HG02678 (cell line): ENCODE measurements around the gene GATD1.

Experiments
- ATAC-seq: cut with Tn5 transposase; IDR thresholded peaks from one replicate; pipeline ENCODE4 v1.9.1; 2021; ENCODE audit warnings: mild to moderate bottlenecking, moderate library complexity; ENCODE audit not compliant: unreplicated experiment

The GATD1 gene

DNA sequence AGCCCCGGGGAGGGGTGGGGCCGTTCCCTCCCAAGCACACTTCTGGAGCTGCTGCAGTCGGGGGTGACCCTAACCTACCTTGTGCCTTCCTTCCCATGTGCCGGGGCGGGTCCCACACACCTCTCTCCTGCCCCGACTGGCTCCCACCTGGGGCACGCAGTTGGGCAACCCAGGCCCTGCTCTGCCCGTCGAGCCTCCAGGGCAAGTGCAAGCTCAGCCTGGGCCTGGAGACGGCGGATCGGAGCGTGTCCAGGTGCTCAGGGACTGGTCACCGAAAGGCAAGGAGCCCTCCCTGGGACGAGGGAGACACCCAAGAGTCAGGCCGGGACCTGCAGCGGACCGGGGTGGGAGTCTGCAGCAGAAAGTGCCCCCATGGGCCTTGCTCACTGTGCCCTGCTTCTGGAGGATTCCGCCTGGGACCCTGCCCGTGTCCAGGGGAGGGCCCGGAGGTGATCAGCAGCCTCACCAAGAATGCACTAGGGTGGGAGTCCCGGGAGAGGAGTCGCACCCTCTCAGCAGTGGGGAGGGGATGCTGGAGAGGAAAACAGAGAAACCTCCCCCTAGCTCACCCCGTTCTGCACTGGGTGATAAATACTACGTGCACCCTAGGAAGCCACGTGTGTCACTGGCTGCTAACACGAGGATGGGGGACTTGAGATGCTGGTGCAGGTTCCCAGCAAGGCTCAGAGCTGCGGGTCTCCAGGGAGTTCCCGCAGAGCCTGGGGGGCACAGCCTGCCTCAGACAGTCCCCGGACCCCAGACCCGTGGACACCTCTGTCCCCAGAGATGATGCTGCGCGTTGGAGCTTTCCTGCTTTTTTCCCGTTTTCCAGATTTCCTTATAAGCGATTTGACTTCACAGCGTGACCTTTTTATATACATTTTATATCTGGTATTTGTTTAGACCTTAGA is 5.2 kb upstream of the GATD1 start:
- no peak for ATAC-seq

DNA sequence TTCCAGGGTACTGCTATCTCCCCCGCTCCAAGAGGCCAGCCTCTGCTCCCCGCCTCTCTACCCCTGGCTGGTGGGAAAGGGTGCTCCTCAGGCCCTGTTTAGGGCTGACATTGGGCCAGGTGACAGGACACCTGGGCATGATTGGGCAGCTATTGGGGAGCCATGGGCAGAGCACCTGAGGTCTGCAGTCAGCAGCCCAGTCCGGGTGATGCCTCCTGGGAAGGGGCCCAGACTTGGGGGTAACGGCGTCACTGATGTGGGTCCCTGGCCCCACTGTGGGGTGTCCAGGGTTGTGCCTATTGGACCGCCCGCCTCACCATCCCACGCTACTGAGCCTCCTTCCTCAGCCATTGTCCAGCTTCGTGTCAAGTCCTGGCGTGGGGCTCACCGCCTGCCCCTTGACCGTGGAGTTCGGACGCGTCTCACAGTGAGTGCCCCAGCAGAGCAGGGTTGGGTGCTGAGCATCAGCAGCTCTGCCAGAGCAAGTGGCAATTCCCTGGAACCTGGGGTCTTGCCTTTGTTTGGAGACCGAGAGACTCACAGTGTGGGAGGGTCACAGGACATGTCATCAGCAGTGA is 2.8 kb upstream of the GATD1 start:
- no peak for ATAC-seq

DNA sequence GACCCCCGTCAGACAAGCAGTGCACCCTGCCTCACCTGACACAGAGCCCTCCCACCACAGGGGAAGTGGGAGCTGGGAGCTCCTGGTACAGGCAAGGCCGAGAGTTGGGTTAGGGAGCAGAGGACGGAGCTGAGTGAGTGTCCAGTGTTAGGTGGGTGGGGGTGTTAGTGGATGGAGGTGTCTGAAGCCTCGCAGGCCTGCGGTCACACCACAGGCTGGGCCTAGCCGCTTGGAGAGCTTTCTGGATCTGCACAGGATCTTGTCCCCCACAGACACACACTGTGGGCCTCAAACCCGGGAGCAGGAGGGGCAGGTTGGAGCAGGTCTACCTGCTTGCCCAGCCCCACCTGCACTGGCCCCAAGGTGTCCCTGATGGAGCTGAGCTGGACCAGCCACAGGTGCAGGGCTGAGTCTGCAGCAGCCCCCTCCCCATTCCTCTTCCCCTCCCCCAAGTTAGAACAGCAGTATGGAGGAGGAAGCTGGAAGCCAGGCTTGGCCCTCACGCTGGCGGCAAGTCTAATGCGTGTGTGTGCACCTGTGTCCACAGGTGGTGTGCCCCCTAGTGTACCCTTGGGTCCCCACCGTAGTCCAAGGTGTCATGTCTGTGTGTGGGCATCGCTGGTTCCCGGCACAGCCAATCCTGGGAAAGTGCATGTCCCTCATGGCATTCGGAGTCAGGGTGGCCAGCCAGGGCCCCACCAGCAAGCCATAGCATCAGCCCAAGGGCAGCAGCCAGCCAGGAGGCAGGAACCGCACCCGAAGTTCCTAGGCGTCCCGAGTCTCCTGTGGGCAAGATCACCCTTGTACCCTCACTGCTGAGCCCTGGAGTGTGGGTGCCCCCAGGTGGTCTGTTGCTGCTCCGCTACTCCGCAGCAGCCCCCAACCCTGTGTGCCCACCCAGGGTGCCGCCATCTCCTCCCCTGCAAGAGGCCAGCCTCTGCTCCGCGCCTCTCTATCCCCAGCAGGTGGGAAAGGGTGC is 2.0 kb upstream of the GATD1 start:
- no peak for ATAC-seq

DNA sequence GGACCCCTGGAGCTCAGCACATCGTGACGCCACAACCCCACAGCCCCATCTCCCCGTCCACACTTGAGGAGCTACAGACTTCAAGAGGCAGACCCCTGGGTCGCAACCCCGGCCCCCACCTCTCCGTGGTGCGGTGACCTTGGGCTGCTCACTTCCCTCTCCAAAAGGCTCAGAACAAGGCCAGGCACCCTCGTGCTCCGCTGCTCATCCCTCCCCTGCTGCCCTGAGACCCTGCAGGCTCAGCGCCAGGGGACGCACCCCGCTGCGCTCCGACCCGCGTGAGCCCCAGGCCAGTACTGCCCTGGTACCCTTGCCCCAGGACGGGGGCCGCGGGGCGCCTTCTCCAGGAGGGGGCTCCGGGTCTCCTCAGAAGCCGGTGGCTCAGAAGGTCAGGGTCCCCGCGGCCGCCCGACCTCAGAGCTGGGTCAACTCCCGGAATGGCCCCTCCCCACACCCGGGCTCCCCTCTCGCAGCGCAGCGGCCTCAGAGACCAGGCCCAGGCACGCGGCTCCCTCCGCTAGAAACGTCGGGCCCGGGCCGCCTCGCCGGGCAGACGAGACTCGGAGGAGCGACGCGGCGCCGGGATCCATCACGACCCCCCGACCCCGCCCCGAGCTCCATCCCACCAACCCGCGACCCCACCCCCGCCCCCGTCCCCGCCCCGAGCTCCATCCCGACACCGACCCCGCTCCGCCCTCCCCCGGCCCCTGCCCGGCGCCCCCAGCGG is 563 bp downstream of the GATD1 start:
- peak; percentile 37 for ATAC-seq

DNA sequence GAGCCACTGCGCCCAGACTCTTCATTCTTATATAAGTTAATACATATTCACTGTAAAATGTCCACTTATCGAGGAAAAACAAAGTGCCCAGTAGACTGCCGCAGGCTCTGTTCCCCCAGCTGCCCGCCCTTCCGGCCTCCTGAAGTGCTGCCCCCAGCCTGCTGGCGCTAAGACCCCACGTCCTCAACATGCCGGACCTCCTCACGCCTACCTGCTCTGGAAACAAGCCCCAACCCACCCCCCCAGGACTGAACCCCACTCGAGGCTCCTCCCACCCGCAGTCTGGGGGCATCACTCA is 1.1 kb downstream of the GATD1 start:
- ATAC-seq: no peak

DNA sequence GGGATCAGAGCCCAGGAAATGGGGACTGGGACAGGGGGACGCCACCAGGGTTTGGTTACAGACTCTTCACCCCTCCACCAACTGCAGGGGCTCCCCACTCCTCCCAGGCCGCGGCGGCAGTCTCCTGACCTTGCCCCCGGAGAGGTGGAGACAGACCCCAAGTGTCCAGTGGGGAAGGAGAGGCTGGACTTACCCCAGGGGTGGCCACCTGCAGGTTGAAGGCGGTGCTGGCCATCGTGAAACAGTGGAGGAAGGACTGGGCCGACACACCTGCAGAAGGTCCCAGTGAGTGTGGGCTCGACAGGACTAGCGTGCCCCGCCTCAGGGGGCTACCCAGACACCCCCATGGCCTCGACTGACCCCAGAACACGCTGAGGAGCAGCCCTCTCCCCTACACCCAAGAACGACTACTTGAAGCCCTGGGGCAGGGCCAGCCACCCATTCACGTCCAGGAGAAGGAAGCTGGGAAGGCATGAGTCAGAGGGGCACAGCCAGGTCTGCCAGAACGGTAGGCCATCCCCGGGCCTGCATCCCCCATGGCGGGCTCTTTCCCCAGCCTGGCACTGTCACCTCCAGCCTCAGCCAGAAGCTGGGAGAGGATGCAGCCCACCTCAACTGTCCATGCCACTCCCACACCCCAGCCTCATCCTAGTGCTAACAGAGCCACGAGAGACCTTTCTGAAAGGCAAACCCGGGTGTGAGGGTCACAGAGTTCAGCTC is 2.3 kb downstream of the GATD1 start:
- ATAC-seq: no peak

GRCh38 chr11:773830-774229 is 3.5 kb downstream of the GATD1 start:
- no peak for ATAC-seq

GRCh38 chr11:773425-773824 is 3.9 kb downstream of the GATD1 start:
- no peak for ATAC-seq

DNA sequence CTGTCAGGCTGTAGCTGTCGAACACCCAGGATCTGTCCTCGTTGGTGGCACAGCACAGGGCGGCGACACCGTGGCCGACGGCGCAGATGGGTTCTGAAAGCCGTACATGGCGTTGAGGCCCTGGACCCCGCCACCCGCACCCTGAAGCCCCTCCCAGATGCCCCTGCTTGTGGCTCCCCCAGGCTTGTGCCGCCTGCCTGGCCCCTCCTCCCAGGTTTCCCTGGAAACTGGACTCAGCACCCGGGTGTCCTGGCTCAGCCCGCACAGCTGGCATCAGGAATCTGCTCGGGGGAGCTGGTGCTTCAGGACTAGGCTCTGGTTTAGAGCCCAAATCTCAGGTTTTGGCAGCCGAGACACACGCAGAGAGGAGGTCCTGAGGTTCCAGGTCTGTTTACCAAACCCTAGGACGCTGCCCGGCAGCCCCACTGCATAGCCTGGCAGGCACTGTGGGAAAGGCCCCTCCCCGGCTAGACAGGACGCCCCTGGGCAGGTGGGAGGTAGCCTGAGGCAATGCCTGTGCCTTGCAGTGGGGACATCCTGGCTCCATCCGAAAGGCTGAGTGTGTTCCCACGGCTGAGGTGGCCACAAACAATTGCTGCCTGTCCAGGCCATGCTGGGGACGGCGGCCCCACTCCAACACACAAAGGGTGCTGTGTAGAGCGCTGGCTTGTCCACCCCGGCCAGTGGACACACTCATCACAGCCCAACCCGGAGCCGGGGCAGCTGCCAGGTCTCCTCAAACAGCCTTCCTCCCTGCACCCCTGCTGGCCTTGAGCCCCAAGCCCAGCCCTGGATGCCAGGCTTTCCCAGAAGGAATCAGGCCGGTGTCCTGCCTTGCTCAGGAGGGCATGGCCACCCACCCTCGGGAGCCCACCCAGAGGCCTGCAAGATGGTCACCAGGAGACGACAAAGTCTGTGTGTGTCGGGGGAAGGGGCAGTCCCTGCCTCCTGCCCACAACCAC is 4.6 kb downstream of the GATD1 start:
- no peak for ATAC-seq

DNA sequence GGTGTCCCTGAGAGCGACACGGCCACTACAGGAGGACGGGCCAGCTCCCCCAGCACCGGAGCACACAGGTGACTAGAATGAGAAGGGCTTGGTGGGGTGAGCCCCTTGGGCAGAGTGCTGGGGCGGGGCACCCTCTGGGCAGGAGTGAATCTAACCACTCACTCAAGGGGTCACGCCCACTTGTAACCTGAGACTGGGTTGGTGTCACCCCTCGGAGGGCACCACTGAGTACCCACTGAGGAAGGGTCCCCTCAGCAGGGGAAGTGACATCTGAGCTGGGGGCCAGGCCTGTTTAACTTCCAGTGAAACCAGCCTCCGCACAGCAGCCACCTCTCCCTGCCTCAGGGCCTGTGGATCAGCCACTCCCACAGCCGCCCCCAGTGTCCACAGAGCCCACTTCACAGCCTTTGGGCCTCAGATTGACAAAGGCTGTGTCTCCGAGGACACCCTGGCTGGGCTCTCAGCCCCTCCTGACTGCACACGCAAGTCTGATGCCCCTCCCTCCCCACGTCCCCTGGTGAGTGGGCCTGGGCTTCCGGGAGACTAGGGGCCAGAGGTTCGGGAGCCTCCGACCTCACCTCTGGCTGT is 5.6 kb downstream of the GATD1 start:
- no peak for ATAC-seq

GRCh38 chr11:770642-771616 is 6.4 kb downstream of the GATD1 start:
- no peak for ATAC-seq

DNA sequence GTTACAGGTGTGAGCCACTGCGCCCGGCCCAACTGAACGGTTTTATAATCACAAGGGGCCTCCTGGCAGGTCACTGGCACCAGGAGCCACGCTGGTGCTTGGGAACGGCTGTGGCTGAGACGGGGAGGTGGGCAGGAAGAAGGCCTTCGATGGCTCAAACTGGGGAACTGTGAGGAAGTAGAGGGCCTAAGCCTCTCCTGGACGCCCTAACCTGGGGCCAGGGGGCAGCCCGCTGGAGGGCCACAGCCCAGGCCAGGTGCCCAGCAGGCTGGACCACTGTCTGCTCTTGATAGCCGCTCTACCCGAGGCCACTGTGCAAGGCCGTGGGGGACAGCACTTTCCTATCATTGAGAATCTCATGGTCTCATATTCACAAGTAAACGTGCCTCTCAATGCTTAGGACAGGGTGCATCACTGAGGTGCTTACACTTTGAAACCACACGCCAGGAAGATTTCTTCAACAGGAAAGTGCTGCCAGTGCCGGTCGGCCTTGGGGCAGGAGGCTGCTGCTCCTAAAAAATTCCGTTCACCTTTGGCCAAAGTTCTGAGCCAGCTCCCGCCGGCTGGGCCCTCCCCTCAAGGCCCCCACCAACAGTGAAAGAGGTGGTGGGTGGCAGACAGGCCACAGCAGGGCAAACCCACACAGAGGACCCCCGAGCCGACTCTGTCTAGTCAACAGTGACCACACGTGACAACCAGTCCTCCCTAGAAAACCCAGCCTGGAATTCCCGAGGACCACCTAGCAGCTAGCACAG is 7.2 kb downstream of the GATD1 start:
- no peak for ATAC-seq

DNA sequence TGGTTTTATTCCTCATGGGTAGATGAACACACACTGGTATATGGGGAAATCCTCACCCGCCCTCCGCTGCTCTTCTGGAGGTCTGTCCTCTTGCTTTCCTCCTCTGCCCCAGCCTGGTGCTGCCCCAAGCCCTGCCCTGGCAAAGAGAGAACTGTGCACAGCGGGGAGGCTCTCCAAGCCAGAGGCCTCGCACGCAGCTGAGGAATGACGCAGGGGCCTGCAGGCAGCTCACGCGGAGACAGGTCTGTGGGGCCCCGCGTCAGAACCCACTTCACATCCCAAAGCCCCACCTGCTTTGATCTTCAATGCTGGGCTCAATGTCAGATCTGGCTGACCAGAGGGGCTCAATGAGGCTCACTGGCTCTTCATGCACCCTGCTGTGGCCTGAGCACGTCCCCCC is 10.0 kb downstream of the GATD1 start:
- no peak for ATAC-seq

DNA sequence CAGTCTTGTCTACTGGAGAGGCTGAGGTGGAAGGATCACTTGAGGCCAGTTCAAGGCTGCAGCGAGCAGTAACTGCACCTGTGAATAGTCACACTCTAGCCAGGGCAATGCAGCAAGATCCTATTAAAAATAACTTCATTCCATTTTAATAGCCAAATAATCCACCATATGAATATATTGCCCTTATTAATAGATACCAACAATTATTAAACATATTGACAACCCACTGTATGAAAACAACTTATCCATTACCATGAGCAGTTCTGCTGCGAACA is 10.4 kb downstream of the GATD1 start:
- no peak for ATAC-seq

DNA sequence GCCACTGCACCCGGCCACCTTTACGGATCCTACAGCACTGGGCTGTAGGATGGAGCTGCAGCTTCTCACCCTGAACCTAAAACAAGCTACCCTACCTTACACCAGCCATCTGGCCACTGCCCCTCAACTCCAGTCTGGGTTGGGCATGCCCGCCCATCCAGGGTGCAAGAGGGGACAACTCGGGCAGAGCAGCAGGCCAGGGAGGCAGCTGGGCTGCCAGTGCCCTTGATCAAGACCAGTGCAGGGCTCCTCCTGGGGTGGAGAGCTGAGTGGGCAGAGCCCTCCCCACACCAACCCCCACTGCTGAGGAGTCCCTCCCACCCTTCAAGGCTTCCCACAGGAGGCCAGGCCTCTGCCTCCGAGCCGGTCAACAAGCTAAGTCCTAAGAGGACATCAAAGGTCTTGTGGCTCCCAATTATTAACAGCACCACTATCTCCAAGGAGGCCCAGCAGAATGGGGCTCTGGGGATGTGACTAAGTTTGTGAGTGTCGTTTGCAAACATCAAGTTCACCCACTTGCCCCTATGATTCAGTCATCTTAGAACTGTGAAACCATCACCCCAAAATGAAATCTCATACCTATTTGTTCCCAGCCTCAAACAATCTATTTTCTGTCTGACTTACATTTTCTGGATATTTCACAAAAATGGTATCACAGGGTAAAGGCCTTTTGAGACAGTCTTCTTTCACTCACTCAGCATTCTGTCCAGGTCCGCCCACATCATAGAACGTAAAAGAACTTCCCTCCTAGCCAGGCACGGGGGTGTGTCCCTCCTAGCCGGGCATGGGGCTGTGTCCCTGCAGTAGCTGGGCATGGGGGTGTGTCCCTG is 11.0 kb downstream of the GATD1 start:
- ATAC-seq: no peak

DNA sequence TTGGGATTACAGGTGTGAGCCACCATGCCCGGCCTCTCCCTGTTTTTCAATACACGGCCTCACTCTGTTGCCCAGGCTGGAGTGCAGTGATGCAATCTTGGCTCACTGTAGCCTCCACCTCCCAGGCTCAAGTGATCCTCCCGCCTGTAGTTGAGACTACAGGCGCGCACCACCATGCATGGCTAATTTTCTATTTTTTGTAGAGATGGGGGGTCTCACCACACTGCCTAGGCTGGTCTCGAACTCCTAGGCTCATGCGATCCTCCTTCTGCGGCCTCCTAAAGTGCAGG is 11.5 kb downstream of the GATD1 start:
- no peak for ATAC-seq
